ENCODE data around the gene ARRDC3. TPM values are rescaled to one million over a fixed set of nuclear protein-coding genes. Genes with fewer than 3 reads are reported as not detected.

ARRDC3 gene
- total RNA-seq, 1 experiment from 2014 or later: 33.0 TPM

DNA sequence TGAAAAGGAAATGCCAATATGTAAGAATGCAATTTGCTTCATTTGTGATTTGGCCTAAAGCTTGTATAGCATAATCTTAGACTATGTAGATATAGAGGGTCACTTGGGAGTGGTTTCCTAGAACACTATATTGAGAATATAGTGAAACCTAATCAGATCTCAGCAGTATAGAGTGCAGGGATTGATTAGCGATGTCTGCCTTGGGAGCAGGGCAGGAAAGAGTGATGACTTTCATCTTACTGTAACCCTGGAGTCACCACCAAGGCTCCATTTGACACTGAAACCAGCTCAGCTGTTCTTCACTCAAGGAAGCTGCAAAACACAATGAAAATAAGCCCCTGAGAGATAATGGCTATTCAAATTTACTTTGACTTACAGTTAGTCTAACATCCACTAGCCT, 26.2 kb upstream of the ARRDC3 start:
- no peaks in the 10 kb centered on the region for H3K27me3 ChIP-seq (ENCODE audit: control insufficient read depth, insufficient read depth, low read length)
- H3K36me3 ChIP-seq (ENCODE audit: control insufficient read depth, insufficient read depth, low read length): no peaks in the 10 kb centered on the region
- no peak overlapping the region for H3K27ac ChIP-seq (ENCODE audit: low read length)
- in situ Hi-C loops (cut with HindIII; ENCODE audit: low pct_unique_long_range_greater_than_20kb, low sequenced_read_pairs) (no loop called here), intact Hi-C loops (cut with micrococcal nuclease; ENCODE audit: unreplicated experiment) (no loop called here)
- H3K4me3 ChIP-seq (ENCODE audit: low read depth in 2 of 2, low read length in 2 of 2): no peak overlapping the region
- DNase-seq (ENCODE audit: low read depth, low spot score) (no peak), ATAC-seq (no peak)
- BruUV-seq (replicated peaks): no TSS peak
- TF ChIP-seq, protein P1, sequence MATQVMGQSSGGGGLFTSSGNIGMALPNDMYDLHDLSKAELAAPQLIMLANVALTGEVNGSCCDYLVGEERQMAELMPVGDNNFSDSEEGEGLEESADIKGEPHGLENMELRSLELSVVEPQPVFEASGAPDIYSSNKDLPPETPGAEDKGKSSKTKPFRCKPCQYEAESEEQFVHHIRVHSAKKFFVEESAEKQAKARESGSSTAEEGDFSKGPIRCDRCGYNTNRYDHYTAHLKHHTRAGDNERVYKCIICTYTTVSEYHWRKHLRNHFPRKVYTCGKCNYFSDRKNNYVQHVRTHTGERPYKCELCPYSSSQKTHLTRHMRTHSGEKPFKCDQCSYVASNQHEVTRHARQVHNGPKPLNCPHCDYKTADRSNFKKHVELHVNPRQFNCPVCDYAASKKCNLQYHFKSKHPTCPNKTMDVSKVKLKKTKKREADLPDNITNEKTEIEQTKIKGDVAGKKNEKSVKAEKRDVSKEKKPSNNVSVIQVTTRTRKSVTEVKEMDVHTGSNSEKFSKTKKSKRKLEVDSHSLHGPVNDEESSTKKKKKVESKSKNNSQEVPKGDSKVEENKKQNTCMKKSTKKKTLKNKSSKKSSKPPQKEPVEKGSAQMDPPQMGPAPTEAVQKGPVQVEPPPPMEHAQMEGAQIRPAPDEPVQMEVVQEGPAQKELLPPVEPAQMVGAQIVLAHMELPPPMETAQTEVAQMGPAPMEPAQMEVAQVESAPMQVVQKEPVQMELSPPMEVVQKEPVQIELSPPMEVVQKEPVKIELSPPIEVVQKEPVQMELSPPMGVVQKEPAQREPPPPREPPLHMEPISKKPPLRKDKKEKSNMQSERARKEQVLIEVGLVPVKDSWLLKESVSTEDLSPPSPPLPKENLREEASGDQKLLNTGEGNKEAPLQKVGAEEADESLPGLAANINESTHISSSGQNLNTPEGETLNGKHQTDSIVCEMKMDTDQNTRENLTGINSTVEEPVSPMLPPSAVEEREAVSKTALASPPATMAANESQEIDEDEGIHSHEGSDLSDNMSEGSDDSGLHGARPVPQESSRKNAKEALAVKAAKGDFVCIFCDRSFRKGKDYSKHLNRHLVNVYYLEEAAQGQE (IDR thresholded peaks at IDR 0.05; ENCODE audit: insufficient read depth in 1 of 2, low read depth in 2 of 2, low read length in 1 of 2): no peak
- no peak for TF ChIP-seq TCF7L2 (IDR thresholded peaks at IDR 0.05; ENCODE audit: low read depth, low read length)
- TF ChIP-seq POLR2AphosphoS5 (IDR thresholded peaks at IDR 0.05; ENCODE audit: low read depth, low read length): no peak
- H3K4me1 ChIP-seq (ENCODE audit: control insufficient read depth, insufficient read depth, low read length): no peaks in the 10 kb centered on the region
- no peaks in the 10 kb centered on the region for H3K9me3 ChIP-seq (ENCODE audit: control insufficient read depth, insufficient read depth, low read depth, low read length)
- POLR2A ChIA-PET: no interaction called here
- CTCF ChIA-PET: no interaction called here

DNA sequence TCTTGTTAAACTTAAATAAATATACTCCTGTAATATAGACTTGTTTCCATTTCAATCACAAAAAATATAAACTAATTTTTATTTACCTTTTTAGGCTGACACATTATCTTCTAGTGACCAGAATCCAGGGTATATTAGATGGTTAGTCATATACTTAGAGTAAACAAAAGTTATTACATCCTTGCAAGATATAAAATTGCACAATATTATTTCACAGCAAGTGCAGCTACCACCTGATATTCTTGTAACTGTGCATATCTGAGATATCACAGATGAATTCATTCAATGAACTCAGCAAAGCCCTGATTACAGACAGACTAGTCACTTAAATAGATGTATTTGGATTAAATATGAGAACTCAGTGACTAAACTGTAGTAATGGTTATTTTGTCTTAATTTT, 25.6 kb upstream of the ARRDC3 start:
- TF ChIP-seq, protein P2, sequence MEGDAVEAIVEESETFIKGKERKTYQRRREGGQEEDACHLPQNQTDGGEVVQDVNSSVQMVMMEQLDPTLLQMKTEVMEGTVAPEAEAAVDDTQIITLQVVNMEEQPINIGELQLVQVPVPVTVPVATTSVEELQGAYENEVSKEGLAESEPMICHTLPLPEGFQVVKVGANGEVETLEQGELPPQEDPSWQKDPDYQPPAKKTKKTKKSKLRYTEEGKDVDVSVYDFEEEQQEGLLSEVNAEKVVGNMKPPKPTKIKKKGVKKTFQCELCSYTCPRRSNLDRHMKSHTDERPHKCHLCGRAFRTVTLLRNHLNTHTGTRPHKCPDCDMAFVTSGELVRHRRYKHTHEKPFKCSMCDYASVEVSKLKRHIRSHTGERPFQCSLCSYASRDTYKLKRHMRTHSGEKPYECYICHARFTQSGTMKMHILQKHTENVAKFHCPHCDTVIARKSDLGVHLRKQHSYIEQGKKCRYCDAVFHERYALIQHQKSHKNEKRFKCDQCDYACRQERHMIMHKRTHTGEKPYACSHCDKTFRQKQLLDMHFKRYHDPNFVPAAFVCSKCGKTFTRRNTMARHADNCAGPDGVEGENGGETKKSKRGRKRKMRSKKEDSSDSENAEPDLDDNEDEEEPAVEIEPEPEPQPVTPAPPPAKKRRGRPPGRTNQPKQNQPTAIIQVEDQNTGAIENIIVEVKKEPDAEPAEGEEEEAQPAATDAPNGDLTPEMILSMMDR (IDR thresholded peaks at IDR 0.05): no peak
- no peak for TF ChIP-seq SIN3A (IDR thresholded peaks at IDR 0.05; ENCODE audit: borderline replicate concordance, insufficient read depth, low read depth, low read length)
- Histone ChIP-seq H3K36me3 (ENCODE audit: control insufficient read depth, insufficient read depth, low read length) (no peaks in the 10 kb centered on the region), H3K4me1 (ENCODE audit: control insufficient read depth, insufficient read depth, low read length) (no peaks in the 10 kb centered on the region), H3K4me3 (ENCODE audit: low read depth in 2 of 2, low read length in 2 of 2) (no peak overlapping the region), H3K27me3 (ENCODE audit: control insufficient read depth, insufficient read depth, low read length) (no peaks in the 10 kb centered on the region), H3K9me3 (ENCODE audit: control insufficient read depth, insufficient read depth, low read depth, low read length) (no peaks in the 10 kb centered on the region), H3K27ac (ENCODE audit: low read length) (no peak overlapping the region)
- ATAC-seq: no peak
- ChIA-PET POLR2A (no interaction called here), CTCF (no interaction called here)
- in situ Hi-C loops (cut with HindIII; ENCODE audit: low pct_unique_long_range_greater_than_20kb, low sequenced_read_pairs) (no loop called here), intact Hi-C loops (cut with micrococcal nuclease; ENCODE audit: unreplicated experiment) (no loop called here)
- no peak for DNase-seq (ENCODE audit: low read depth, low spot score)
- no TSS peak for BruUV-seq (replicated peaks)

DNA sequence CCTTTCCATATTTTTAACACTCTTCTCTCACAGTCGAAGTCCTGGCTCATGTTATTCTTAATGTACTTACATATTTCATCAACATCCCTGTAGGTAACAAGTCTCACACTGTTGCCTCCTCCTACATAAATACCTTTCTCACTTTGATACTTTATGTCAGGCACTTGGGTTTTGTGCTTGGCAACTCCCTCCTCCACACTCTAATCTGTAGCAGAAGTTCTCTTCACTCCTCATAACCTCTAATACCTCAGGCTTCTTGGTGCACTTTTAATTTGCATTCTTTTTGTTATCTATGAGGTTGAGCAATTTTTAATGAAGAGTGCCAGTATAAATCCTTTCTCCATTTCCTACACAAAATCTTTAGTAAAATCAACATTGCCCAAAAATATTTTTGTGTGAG, 24.1 kb upstream of the ARRDC3 start:
- no peak overlapping the region for H3K27ac ChIP-seq (ENCODE audit: low read length)
- CTCF ChIA-PET: no interaction called here
- no TSS peak for BruUV-seq (replicated peaks)
- TF ChIP-seq, protein P2 (IDR thresholded peaks at IDR 0.05): no peak
- TF ChIP-seq SIN3A (IDR thresholded peaks at IDR 0.05; ENCODE audit: borderline replicate concordance, insufficient read depth, low read depth, low read length): no peak
- no peak for TF ChIP-seq TCF7L2 (IDR thresholded peaks at IDR 0.05; ENCODE audit: low read depth, low read length)
- TF ChIP-seq POLR2AphosphoS5 (IDR thresholded peaks at IDR 0.05; ENCODE audit: low read depth, low read length): no peak
- TF ChIP-seq, protein P1 (IDR thresholded peaks at IDR 0.05; ENCODE audit: insufficient read depth in 1 of 2, low read depth in 2 of 2, low read length in 1 of 2): no peak
- intact Hi-C loops (cut with micrococcal nuclease; ENCODE audit: unreplicated experiment): no loop called here
- H3K27me3 ChIP-seq (ENCODE audit: control insufficient read depth, insufficient read depth, low read length): no peaks in the 10 kb centered on the region
- no peaks in the 10 kb centered on the region for H3K36me3 ChIP-seq (ENCODE audit: control insufficient read depth, insufficient read depth, low read length)
- ATAC-seq (no peak), DNase-seq (ENCODE audit: low read depth, low spot score) (no peak)
- POLR2A ChIA-PET: no interaction called here
- H3K4me3 ChIP-seq (ENCODE audit: low read depth in 2 of 2, low read length in 2 of 2): no peak overlapping the region
- no peaks in the 10 kb centered on the region for H3K4me1 ChIP-seq (ENCODE audit: control insufficient read depth, insufficient read depth, low read length)
- in situ Hi-C loops (cut with HindIII; ENCODE audit: low pct_unique_long_range_greater_than_20kb, low sequenced_read_pairs): no loop called here
- no peaks in the 10 kb centered on the region for H3K9me3 ChIP-seq (ENCODE audit: control insufficient read depth, insufficient read depth, low read depth, low read length)
